IPS DF 19.7 (cell line): ENCODE measurements around the gene LAMB3.

ENCODE experiments used
- DNase-seq: peaks from one replicate; pipeline ENCODE4 v3.0.0-alpha.2; 2013; ENCODE audit warnings: low read depth, low spot score

The LAMB3 gene

GRCh38 chr1:209633335-209633997 is 18.8 kb downstream of the LAMB3 start:
- DNase-seq: no peak

GRCh38 chr1:209630383-209631225 is 21.6 kb downstream of the LAMB3 start:
- DNase-seq: no peak

- no peak for DNase-seq
Observed at GRCh38 chr1:209629621-209630382, 22.4 kb downstream of the LAMB3 start.

DNA sequence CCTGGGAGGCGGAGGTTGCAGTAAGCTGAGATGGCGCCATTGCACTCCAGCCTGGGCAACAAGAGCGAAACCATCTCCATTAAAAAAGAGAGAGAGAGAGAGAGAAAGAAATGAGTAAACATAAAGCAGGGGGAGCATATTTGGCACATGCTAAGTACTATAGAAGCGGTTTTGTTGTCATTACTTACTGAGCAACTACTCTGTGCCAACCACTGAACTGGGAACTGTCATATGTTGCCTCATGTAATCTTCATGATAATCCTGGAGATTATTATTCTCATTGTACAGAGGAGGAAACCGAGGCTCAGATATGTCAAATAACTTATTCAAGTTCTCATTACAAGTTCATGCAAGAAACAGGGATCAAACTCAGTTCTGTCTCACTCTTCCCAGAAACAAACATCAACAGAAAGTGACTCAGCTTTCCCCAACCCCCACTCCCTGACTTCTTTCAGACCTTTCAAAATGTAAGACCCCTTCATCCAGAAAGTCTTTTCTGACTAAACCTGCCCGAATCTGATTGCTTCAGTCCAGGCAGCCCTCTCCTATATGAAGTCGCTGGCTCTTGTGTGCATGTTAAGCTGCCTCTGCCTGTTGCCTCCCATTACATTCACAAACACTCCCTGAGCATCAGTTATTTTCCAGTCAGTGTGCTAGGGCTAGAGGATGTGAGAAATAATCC is 23.5 kb downstream of the LAMB3 start:
- no peak for DNase-seq

DNA sequence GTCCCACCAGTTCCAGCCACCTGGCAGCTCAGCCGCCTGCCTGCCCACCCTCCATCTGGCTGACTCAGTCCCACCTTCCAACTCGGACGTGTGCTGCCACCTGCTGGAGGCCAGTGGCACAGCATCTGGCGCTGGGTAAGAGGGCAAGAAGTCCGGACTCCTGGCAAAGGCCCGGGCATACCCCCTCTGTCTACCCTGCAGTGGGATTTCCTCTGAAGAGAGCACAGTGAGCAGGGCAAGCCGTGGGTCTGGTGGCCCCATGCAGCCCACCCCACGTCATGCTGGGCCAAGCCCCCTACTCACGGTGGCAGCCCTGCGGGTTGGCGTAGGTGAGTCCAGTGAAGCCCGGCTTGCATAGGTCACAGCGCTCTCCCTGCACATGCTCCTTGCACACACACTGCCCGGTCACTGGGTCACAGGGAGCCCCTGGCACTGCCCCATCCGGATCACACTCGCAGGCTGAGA is 24.5 kb downstream of the LAMB3 start:
- DNase-seq: peak; percentile 63

DNA sequence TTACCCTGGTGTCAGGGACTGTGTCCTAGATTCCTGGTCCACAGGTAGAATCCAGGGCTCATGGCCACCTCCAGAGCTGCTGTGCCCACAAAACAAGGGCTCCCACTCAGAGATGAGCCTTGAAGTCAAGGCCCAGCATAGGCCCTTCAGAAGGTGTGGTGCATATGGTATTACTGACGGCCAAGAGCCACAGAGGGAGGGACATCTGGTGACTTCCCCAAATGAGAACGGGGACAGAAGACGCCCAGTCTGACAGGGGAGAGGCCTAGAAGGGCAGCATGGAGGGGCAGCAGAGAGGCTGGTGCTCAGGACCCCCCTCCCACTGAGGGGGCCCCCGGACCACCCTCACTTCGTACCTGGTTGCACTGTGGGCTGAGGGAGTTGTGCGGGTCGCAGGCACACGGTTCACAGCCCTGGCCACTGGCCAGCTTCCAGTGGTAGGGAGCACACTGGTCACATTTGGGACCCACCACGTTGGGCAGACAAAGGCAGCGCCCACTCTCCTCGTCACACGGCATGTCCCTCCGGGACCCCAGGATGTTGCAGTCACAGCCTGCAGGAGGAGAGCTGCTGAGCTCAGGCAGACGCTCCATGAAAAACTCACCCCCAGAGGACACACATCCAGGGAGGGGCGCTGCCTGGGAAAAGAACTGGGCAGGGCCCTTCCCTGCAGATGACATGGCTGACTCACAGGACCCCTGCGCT is 25.0 kb downstream of the LAMB3 start:
- no peak for DNase-seq

- no peak for DNase-seq
Observed at GRCh38 chr1:209626346-209627026, 25.7 kb downstream of the LAMB3 start.

- no peak for DNase-seq
Observed at GRCh38 chr1:209625791-209626285, 26.4 kb downstream of the LAMB3 start.

DNA sequence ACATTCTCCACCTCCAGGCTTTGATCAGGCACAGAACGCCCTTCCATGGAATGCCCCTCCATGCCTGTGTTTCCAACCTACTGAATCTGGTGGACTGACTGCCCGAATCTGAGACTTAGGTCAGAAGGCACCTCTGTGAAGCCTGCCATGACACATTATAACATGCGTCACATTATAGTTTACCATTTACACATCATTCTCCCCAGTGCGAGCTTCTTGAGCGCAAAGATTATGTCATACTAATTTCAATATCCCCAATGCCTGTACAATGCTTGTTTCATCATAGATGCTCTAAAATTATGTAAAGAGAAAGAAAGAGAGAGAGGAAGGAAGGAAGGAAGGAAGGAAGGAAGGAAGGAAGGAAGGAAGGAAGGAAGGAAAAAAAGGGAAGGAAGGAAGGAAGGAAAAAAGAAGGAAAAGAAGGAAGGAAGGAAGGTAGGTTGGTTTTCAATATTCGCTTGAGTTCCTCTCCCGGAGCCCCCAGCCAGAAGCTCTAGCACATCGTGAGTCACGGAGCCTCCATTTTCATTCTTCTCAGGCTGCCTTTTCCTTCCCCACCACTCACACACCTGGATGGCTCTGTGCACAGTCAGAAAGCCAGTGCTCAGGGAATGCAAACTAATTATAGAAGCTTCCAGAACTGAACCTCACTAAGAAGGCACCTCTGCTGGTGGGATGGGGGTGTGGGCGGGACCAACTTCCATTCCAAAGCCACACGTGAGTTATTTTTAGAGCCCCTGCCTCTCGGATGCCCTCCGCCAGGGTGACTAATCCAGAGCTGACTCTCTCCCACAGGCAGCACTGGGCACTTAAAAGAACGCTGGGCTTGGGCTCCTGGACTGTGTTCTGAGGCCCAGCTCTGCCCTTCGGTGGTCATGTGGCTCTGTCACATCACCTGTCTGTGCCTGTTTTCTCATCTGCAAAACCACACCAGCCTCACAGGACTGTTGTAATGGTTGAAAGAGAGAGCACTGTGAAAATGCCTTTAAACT is 27.4 kb downstream of the LAMB3 start:
- no peak for DNase-seq

GRCh38 chr1:209622841-209623829 is 29.1 kb downstream of the LAMB3 start:
- DNase-seq: no peak

- no peak for DNase-seq
Observed at GRCh38 chr1:209621741-209622655, 30.2 kb downstream of the LAMB3 start.

GRCh38 chr1:209621286-209621685 is 30.9 kb downstream of the LAMB3 start:
- no peak for DNase-seq

DNA sequence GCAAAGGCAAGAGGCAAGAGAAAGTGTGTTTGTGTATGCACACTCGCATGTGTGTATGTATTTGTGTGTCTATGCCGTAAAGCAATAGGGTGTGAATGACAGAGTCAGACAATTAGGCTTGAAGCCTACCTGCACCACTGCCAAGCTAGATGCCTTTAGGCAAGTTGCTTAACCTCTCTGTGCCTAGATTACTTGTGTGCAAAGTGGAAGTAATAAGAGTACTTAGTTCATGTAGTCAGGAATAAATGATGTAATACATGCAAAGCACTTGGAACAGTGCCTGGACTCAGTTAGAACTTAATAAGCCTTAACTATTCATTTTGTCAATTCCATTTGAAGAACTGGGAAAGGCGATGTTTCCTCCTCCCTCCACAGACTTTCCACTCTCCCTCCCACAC is 31.7 kb downstream of the LAMB3 start:
- no peak for DNase-seq

- DNase-seq: no peak
Observed at GRCh38 chr1:209619696-209620486, 32.3 kb downstream of the LAMB3 start.

- no peak for DNase-seq
Observed at GRCh38 chr1:209618756-209619420, 33.3 kb downstream of the LAMB3 start.
